Stromal cell of bone marrow (primary cell): ENCODE measurements around the gene C6orf47.
A peak's percentile ranks its signal among the peaks of the same experiment; 100 is the strongest.

Experiments used
- DNase-seq: peaks from one replicate; pipeline ENCODE4 v3.0.0-alpha.2; 2012; ENCODE audit warnings: low read depth

C6orf47 gene

GRCh38 chr6:31661262-31662123 is 915 bp upstream of the C6orf47 start:
- DNase-seq, result no peak

- DNase-seq, result no peak
Observed at GRCh38 chr6:31659649-31660380, 763 bp downstream of the C6orf47 start.

DNA sequence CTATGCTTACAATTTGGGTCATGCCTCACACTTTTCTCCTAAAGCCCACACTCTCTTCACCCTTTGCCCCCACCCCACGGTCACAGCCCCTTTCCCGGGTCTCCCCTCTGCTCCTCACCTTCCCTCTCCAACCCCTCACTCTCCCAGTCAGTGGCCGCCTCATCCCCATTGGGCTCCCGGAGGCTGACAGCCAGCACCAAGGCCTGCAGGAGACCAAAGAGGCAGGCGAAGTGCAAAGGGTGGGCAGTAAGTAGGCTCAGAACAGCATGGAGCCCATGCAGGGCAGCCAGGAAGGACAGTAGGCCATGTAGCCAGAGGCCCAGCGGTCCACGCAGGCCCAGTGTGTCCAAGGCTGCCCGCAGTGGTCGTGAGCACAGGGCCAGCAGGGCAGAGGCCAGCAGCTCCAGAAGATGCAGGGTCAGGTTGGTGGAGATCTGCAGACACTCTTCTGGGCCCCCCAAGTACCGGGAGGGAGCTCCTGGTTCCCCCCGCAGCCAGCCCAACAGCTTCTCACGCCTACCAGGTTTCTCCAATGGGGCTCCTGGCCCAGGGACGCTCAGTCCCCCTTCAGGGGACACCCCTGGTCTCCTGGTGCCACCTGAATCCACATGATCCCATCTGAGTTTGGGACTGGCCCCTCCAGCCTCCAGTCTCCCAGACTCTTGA is 1.5 kb downstream of the C6orf47 start:
- no peak for DNase-seq

DNA sequence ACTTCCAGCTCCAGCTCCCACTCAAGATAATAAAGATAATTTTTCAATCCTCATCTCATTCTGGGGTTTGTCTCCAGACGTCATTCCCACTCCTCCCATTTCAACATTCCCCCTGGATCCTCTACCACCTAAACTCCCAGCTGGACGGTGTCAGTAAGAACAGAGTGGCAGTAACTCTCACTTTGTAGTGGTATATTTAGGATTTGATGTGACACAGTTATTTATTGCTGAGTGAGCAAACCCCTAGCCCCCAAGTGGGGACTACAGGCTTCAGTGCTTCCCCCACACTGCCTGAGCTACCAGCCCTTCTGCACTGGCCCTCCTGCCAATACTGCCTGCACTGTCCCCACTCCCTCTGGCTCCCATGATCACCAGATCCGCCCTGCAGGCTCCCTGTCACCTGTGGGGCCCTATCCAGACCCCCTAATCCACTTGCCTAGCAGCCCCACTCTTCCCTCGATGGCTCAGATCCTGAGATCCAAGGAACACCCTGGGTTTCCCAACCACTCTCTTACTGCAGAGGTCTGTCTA is 2.4 kb downstream of the C6orf47 start:
- DNase-seq, result no peak

DNA sequence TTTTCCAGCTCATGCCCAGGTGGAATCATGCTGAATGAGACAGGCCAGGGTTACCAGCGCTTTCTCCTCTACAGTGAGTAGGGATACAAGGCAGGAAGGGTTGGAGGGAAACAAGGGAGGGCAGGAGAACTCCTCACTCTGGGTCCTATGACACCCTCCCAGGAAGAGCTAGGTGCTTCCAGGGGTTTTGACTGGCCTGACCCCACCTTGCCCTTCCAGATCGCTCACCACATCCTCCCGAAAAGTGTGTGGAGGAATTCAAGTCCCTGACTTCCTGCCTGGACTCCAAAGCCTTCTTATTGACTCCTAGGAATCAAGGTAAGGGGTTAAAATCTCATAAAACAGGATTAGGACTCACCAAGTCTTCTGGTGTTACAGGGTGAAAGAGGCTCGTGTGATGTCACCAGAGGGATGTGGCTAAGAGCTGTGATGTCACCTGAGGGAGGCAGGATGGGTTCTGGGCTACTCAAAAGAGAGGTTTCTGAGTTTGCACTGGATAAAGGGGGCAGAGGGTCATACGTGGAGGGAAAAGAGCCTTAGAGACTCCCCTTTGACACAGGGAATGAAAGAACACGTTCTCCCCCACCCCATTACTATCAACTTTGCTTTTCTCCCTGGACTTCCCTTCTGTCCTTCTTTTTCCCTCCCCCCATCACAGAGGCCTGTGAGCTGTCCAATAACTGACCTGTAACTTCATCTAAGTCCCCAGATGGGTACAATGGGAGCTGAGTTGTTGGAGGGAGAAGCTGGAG is 3.0 kb downstream of the C6orf47 start:
- no peak for DNase-seq

- DNase-seq, result no peak
Observed at GRCh38 chr6:31655349-31656237, 5.0 kb downstream of the C6orf47 start, which contains the start of gene APOM. APOM (plus strand) TSS chr6:31655894; CDS start chr6:31655967, 73 bp downstream.

DNA sequence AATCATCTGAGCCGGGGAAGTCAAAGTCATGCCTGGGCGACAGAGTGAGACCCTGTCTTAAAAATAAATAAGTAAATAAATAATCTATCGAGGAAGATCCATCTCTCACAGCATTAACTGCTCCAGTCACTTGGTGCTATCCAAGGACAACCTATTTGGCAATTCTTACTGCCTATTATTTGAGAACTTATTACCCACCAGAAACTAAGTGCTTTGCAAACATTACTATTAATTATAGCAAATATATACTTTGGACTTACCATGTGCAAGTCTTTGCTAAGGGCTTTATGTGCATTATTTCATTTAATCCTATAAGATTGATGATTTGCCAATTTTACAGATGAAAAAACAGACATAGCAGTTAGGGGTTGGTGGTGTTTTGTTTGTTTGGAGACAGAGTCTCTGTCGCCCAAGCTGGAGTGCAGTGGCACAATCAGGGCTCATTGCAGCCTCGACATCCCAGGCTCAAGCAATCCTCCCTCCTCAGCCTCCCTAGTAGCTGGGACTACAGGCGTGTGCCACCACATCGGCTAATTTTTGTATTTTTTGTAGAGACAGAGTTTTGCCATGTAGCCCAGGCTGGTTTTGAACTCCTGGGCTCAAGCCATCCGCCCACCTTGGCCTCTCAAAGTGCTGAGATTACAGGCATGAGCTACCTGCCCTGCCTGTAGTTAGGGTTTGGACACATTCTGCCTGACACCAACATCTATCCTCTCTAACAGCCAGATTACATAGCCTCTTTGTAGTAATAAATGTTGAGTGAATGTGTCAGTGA is 5.8 kb downstream of the C6orf47 start:
- DNase-seq, result no peak

- DNase-seq, result no peak
Observed at GRCh38 chr6:31652925-31653724, 7.5 kb downstream of the C6orf47 start.

DNA sequence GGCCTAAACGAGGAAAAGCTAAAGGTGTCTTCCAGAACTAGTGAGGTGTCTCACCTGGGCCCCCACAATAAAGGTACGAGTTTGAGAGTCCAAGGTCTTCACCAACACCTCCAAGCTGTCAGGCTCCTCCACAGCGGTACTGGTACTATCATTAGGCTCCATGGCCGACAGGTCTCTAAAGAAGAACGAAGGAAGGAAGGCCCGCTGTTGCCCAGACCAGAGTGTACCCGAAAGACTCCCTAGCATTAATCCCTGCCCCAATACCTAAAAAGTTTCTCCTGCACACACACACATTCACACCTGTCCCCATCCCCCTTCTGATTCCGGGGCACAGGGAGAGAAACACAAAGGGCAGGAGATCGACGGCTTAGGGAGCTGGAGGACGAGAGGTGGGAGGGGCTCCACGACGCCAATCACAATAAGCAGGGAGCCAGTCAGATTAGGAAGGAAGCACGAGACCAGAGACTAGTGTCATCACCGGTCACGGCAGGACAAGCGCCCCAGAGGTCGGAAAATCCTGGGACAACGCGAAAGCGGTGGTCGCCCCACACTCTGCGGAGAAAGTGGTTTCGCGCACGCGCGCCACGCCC is 8.9 kb downstream of the C6orf47 start:
- peak; percentile 79 for DNase-seq

DNA sequence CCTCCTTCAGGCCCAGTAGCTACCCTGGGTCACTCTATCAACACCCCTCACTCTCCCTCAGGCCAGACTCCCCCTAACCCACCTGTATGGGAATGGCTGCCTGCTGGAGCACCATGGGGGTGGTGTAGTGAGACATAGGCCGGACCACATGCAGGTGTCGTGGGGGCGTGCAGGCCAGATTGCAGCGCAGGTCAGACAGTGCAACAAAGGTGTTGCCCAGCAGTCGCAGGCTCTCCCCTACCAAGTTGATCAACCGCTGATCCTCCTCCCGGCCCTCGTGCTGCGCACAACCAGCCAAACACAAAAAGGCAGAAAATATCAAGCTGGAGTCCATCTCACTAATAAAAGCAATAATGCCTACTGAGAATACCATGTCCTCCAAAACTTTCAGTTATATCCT is 15.3 kb downstream of the C6orf47 start:
- no peak for DNase-seq

DNA sequence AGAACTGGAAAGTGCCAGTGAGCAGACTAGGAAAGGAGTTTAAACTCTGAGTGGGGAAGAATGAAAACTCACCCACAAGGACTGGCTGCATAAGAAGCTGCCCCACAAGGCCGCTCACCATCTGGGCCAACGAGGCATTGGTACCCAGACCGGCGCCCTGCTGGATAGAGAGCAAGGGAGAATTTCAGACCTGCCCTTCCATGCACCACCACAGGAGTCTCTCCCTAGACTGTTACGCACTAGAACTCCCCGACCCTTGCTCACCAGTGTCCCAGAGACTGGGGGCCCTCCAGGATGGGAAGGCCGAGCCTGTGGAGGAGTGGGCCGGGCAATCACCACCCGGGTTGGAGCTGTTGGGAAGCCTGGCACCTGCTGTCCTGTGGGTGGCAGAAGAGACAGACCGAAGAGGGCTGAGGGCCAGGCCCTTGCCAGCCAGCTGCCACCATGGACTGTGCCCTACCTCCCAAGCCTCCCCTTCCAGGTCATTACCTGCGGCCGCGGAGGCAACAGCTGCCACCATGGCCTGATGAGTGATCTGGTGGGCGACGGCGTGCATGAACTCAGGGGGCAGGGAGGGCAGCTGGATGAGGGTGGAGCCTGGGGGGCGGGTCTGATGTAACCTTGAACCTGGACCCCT is 16.6 kb downstream of the C6orf47 start:
- no peak for DNase-seq

DNA sequence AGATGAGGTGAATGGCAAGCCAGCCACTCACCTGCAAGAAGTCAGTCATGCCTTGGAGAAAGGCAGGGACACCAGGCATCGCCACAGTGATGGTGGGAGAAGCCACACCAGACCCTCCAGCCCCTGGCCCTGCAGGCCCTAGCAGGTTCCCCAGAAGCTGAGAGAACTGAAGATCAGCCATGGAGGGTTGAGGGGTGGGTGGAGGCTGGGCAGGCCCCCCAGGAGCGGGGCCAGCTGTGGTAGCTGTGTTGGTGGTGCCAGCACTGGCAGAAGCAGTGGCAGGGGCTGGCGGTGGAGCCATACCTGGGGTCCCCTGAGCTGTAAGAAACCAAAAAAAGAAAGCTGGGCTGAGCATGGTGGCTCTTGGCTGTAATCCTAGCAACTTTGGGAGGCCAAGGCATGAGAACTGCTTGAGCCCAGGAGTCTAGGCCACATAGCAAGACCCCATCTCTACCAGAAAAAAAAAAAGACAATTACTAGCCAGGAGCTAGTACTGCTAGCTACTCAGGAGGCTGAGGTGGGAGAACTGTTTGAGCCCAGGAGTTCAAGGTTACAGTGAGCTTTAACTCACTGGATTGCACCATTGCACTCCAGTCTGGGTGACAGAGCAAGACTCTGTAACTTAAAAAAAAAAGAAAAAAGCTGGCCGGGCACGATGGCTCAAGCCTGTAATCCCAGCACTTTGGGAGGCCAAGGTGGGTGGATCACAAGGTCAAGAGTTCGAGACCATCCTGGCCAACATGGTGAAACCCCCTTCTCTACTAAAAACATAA is 17.6 kb downstream of the C6orf47 start:
- DNase-seq, result no peak

GRCh38 chr6:31641370-31641769 is 19.2 kb downstream of the C6orf47 start:
- no peak for DNase-seq

- no peak for DNase-seq
Observed at GRCh38 chr6:31640612-31641011, 20.0 kb downstream of the C6orf47 start.

- DNase-seq, result peak; percentile 75
Observed at GRCh38 chr6:31639449-31639861, 21.1 kb downstream of the C6orf47 start.

GRCh38 chr6:31639043-31639442 is 21.5 kb downstream of the C6orf47 start:
- DNase-seq, result no peak
